Neural progenitor cell (in vitro differentiated cells): ENCODE data around the gene MTHFR. TPM values are rescaled to one million over a fixed set of nuclear protein-coding genes. Genes with fewer than 3 reads are reported as not detected.

Experiments
- DNase-seq: peaks from one replicate; pipeline ENCODE4 v3.0.0-alpha.2; 2016; ENCODE audit warnings: low spot score
- H2AFZ ChIP-seq: fragments of 200-600 bp; sonication (generic); replicated peaks from 2 replicates; pipeline ENCODE4 v1.6.1; 2016; ENCODE audit warnings: antibody characterized with exemption
- H3F3A ChIP-seq: fragments of 200-600 bp; sonication (generic); 2 replicates; pipeline ENCODE4 v1.6.1; 2016; ENCODE audit warnings: antibody characterized with exemption, low read depth
- H3K27ac ChIP-seq: fragments of 200-600 bp; sonication (generic); 2 replicates; pipeline ENCODE4 v1.5.1; 2016; ENCODE audit warnings: mild to moderate bottlenecking
- H3K27me3 ChIP-seq: fragments of 200-600 bp; sonication (generic); 2 replicates; pipeline ENCODE4 v1.6.1; 2016; ENCODE audit warnings: mild to moderate bottlenecking, moderate library complexity
- H3K36me3 ChIP-seq: fragments of 200-600 bp; sonication (generic); 2 replicates; pipeline ENCODE4 v1.5.1; 2016
- H3K4me1 ChIP-seq: fragments of 200-600 bp; sonication (generic); 2 replicates; pipeline ENCODE4 v1.6.1; 2016; ENCODE audit warnings: mixed run types
- H3K4me2 ChIP-seq: fragments of 200-600 bp; sonication (generic); 2 replicates; pipeline ENCODE4 v1.6.1; 2016
- H3K4me3 ChIP-seq: fragments of 200-600 bp; sonication (generic); 2 replicates; pipeline ENCODE4 v1.5.1; 2016
- H3K79me2 ChIP-seq: fragments of 200-600 bp; sonication (generic); 2 replicates; pipeline ENCODE4 v1.6.1; 2016; ENCODE audit warnings: low read depth
- H3K9ac ChIP-seq: fragments of 200-600 bp; sonication (generic); 2 replicates; pipeline ENCODE4 v1.6.1; 2016
- H3K9me3 ChIP-seq: fragments of 200-600 bp; sonication (generic); 2 replicates; pipeline ENCODE4 v1.5.1; 2016; ENCODE audit warnings: low read depth
- H4K20me1 ChIP-seq: fragments of 200-600 bp; sonication (generic); 2 replicates; pipeline ENCODE4 v1.6.1; 2016; ENCODE audit warnings: low read depth
- H3K27ac Mint-ChIP-seq: 3 replicates; pipeline ENCODE4 v1.8.0; 2021; ENCODE audit warnings: mixed read lengths
- H3K27me3 Mint-ChIP-seq: 2 replicates; pipeline ENCODE4 v1.8.0; 2022; ENCODE audit warnings: low read depth, mild to moderate bottlenecking, inconsistent platforms, moderate library complexity, mixed read lengths; ENCODE audit not compliant: insufficient read depth
- H3K36me3 Mint-ChIP-seq: 3 replicates; pipeline ENCODE4 v1.8.0; 2021; ENCODE audit warnings: mixed read lengths
- H3K4me1 Mint-ChIP-seq: 3 replicates; pipeline ENCODE4 v1.8.0; 2021; ENCODE audit warnings: mixed read lengths
- H3K4me3 Mint-ChIP-seq: 3 replicates; pipeline ENCODE4 v1.8.0; 2021; ENCODE audit warnings: mild to moderate bottlenecking, moderate library complexity, mixed read lengths
- H3K9me3 Mint-ChIP-seq: 3 replicates; pipeline ENCODE4 v1.8.0; 2020; ENCODE audit warnings: mixed read lengths
- EZH2 ChIP-seq: fragments of 200-600 bp; sonication (generic); IDR thresholded peaks from 2 replicates; pipeline ENCODE4 v1.6.1; 2017; ENCODE audit warnings: antibody characterized with exemption, mild to moderate bottlenecking, moderate library complexity
- EZH2phosphoT487 ChIP-seq: fragments of 200-600 bp; sonication (generic); IDR thresholded peaks from 2 replicates; pipeline ENCODE4 v1.6.1; 2017; ENCODE audit warnings: antibody characterized with exemption
- total RNA-seq: library from RNA; depleted of rRNA; stranded (reverse); fragments of >200 nt; gene quantifications from 2 replicates; pipeline ENCODE4 v1.2.3, GENCODE V29; 2015; ENCODE audit warnings: low replicate concordance
- TF ChIP-seq, protein P1 (sequence below): fragments of 200-600 bp; sonication (generic); IDR thresholded peaks from 2 replicates; pipeline ENCODE4 v1.5.1; 2017; ENCODE audit warnings: antibody characterized with exemption, mild to moderate bottlenecking

The MTHFR gene
- total RNA-seq, 1 donor from 2014 or later = 7.0 TPM

DNA sequence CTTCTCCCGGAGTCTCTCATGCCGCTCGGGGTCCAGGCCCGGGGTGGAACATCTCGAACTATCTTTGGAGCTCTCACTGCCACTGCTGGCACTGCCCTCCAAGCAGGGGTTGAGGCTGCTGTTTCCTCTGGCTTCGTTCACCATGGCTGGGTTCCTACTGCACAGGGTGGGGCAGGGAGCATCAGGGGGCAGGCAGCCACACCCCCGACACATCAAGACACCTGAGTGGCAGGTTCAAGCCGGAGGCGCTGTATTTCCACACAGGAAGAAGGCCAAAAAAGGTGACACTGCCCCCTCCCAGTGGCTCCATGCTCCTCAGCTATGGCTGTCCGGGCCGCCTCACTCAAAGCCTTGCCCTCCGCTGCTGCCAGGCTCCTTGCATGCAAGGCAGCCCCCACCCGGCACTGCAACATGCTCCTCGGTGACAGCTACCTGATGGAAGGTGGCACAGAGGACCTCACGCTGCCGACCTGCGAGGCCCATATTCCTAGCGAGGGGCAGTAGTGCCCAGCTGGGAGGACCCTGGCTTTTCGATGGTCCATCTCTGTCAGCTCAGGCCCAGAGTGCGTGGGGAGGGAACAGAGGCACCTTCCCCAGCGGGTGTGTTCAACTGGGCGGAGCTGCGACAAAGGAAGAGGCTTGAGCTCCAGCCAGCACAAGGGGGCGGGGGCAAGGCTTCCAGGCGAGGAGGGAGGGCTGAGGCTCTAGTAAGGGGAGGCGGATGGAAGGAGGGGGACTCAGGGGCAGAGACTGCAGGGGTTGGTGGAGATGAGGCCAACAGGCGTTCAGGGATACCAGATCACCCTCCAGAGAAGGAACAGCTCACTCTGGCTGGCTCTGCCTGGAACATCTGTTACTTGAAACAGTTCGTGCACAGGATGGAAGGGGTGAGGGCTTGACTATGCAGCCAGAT, 2.5 kb downstream of the MTHFR start:
- Histone ChIP-seq H3K4me2 (peak overlapping the region; percentile 88), H3K36me3 (peaks cover 1% of the 10 kb centered on the region), H3F3A (peaks cover 38% of the 10 kb centered on the region), H3K27ac (no peak overlapping the region), H3K4me3 (peak overlapping the region; percentile 51), H4K20me1 (peaks cover 23% of the 10 kb centered on the region), H3K4me1 (peaks cover 40% of the 10 kb centered on the region), H3K27me3 (no peaks in the 10 kb centered on the region), H3K9ac (no peak overlapping the region), H3K9me3 (no peaks in the 10 kb centered on the region), H2AFZ (peak overlapping the region; percentile 51), H3K79me2 (peaks cover 32% of the 10 kb centered on the region)
- no peaks in the 10 kb centered on the region for H3K9me3 Mint-ChIP-seq
- TF ChIP-seq EZH2phosphoT487 = no peak
- TF ChIP-seq, protein P1, sequence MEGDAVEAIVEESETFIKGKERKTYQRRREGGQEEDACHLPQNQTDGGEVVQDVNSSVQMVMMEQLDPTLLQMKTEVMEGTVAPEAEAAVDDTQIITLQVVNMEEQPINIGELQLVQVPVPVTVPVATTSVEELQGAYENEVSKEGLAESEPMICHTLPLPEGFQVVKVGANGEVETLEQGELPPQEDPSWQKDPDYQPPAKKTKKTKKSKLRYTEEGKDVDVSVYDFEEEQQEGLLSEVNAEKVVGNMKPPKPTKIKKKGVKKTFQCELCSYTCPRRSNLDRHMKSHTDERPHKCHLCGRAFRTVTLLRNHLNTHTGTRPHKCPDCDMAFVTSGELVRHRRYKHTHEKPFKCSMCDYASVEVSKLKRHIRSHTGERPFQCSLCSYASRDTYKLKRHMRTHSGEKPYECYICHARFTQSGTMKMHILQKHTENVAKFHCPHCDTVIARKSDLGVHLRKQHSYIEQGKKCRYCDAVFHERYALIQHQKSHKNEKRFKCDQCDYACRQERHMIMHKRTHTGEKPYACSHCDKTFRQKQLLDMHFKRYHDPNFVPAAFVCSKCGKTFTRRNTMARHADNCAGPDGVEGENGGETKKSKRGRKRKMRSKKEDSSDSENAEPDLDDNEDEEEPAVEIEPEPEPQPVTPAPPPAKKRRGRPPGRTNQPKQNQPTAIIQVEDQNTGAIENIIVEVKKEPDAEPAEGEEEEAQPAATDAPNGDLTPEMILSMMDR = no peak
- TF ChIP-seq EZH2 = no peak
- peaks cover 11% of the 10 kb centered on the region for H3K36me3 Mint-ChIP-seq
- H3K27ac Mint-ChIP-seq = peak overlapping the region; percentile 92
- DNase-seq = peak; percentile 95
- H3K27me3 Mint-ChIP-seq = peaks cover 5% of the 10 kb centered on the region
- H3K4me3 Mint-ChIP-seq = peak overlapping the region; percentile 96
- peaks cover 57% of the 10 kb centered on the region for H3K4me1 Mint-ChIP-seq

DNA sequence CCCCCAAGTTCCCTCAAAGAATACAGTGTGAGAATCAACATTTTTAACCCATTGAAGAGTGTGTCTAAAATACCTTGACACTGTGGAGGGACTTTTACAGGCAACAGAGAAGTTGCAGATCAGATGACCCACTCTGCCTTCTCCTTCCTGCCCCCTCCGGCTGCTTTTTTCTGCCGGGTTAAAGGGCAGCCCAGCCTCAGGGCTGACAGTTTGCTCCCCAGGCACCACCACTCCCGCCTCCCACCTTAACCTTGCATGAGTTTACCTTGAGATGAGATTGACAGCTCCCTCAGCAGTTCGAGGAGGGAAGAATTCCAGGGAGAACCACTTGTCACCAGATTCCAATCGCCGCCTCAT, 3.2 kb downstream of the MTHFR start:
- Histone ChIP-seq H3K27me3 (no peaks in the 10 kb centered on the region), H4K20me1 (peaks cover 20% of the 10 kb centered on the region), H3K36me3 (no peaks in the 10 kb centered on the region), H3K79me2 (peaks cover 26% of the 10 kb centered on the region), H3K4me3 (peak overlapping the region; percentile 51), H3K9ac (no peak overlapping the region), H3K4me1 (peaks cover 36% of the 10 kb centered on the region), H2AFZ (no peak overlapping the region), H3K27ac (no peak overlapping the region), H3K4me2 (peak overlapping the region; percentile 88), H3F3A (peaks cover 38% of the 10 kb centered on the region), H3K9me3 (no peaks in the 10 kb centered on the region)
- H3K27me3 Mint-ChIP-seq = peaks cover 6% of the 10 kb centered on the region
- peak; percentile 9 for DNase-seq
- H3K4me3 Mint-ChIP-seq = peak overlapping the region; percentile 96
- peaks cover 6% of the 10 kb centered on the region for H3K36me3 Mint-ChIP-seq
- no peaks in the 10 kb centered on the region for H3K9me3 Mint-ChIP-seq
- H3K27ac Mint-ChIP-seq = peak overlapping the region; percentile 50
- peaks cover 51% of the 10 kb centered on the region for H3K4me1 Mint-ChIP-seq
- TF ChIP-seq, protein P1 = no peak
- TF ChIP-seq EZH2 = no peak
- TF ChIP-seq EZH2phosphoT487 = no peak

DNA sequence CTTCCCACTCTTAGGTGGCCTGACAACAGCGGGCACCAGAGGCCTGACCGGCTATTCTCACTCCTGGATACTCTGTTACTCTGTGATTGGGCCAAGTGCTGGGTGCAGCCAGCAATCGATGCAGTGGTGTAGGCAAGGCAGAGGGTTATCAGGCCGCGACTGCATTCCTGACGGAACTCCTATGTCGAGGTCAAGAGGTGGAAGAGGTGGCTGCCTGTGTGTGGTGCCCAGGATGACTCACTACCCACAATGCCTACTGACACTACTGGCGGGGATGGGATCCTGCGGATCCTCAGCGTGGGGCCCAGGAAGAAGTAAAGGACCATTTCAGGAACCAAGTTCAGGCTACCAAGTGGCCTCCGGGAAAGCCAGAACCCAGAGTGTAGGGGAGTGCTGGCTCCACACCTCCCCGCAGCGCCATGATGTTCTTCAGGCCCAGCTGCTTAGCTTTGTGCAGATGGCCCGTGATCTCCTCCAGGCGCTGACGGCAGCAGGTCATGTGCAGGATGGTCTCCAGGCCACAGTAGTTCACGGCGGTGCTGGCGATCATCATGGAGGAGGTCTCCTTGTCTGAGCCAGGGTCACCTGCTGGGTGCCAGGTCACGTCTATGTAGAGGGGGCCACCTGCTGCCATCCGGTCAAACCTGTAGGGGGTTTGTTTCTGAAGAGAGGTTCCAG, 4.9 kb downstream of the MTHFR start:
- H3K36me3 Mint-ChIP-seq = peaks cover 6% of the 10 kb centered on the region
- Histone ChIP-seq H3K9me3 (no peaks in the 10 kb centered on the region), H3K79me2 (peaks cover 11% of the 10 kb centered on the region), H3K9ac (no peak overlapping the region), H3K4me1 (peaks cover 25% of the 10 kb centered on the region), H3K36me3 (no peaks in the 10 kb centered on the region), H4K20me1 (peaks cover 12% of the 10 kb centered on the region), H3K27ac (no peak overlapping the region), H3F3A (peaks cover 33% of the 10 kb centered on the region), H3K27me3 (no peaks in the 10 kb centered on the region), H2AFZ (no peak overlapping the region), H3K4me2 (no peak overlapping the region), H3K4me3 (no peak overlapping the region)
- H3K27me3 Mint-ChIP-seq = peaks cover 6% of the 10 kb centered on the region
- H3K27ac Mint-ChIP-seq = no peak overlapping the region
- no peak for TF ChIP-seq EZH2
- TF ChIP-seq, protein P1 = no peak
- peak overlapping the region; percentile 35 for H3K4me3 Mint-ChIP-seq
- H3K4me1 Mint-ChIP-seq = peaks cover 37% of the 10 kb centered on the region
- H3K9me3 Mint-ChIP-seq = no peaks in the 10 kb centered on the region
- no peak for DNase-seq
